ENCODE data around the gene UBXN7.
A peak's percentile ranks its signal among the peaks of the same experiment; 100 is the strongest.
"Not testable (repeated sequence)": the region's sequence is repeated elsewhere in the genome, so short reads cannot be mapped to it uniquely, and the experiment has no call there.

UBXN7 gene

DNA sequence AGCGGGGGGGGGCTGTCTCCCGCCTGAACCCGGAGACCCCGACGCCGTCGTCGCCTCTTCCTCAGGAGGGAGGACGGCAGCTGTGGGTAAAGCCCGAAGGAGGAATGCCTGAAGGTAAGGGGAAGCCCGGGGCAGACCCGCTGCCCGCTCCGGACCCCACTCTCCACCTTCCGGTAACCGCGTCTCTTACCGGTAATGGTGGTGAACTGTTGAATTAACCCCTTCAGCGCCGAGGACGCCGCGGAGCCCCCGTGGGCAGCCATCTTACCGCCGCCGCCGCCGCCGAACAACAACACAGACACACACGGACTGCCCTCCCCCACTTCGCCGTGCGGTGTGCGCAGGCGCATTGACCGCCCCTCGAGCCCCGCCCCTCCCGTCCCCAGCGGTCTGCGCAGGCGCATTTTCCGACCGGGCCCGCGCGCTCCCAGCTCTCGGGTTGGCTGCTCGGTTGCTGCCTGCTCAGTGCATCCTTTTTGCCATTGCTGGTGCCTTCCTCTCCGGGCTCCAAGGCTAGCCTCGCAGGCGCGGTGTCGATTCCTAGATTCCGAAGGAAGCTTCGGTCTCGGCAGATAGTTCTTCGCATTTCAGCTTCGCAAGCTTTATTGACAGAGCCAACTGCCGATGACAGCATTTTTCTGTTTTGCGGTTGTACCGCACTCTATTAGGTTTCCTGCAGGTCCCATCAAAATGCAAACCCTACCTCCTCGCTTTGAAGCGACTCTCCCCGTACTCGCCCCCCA is at the start of gene UBXN7:
TSS of gene UBXN7 (minus strand) at position 291 of the 743 bp plus-strand sequence. CDS start at position 263, 28 bp downstream.
- peak; percentile 99 for DNase-seq

- no peak for DNase-seq
Observed at GRCh38 chr3:196477678-196478077, 45.5 kb upstream of the UBXN7 start.

- DNase-seq, result no peak
Observed at GRCh38 chr3:196472286-196472685, 40.1 kb upstream of the UBXN7 start.

DNA sequence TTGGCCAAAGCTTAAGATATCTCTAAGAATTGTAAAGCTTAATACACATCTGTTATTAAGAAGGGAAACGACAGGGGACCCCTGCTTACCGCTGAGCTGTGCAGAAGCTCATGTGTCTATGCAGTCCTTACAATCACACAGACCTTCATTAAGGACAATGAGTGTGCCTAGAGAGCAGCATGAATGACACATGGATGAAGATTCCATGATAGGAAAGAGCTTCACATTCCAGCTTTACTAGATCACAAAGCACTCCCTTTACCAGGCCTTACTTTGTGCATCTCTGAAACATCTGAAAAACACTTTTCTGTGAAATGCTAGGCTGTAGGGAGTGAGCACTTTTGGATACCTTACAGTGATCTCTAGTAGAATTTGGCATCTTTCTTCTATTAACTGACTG is 39.3 kb upstream of the UBXN7 start:
- no peak for DNase-seq

- DNase-seq, result not testable (repeated sequence)
Observed at GRCh38 chr3:196470182-196470581, 38.0 kb upstream of the UBXN7 start.

DNA sequence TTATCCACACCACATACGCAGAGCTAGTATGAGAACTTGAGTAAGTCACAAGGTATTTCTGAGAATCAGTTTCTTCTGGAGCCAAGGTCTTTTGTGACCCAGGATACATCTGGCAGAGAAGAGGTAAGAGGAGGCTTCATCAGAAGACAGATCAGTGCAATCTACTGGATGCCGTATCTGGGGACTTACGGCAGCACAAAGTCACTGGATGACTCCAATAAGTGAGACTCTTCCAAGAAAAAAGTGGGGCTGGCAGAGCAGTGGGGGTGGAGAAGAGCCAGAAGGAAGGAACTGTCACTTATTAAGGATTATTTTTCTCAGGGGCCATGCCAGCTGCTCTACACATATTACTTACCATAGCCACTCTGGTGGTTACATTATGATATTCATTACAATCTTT is 31.6 kb upstream of the UBXN7 start:
- DNase-seq, result no peak

DNA sequence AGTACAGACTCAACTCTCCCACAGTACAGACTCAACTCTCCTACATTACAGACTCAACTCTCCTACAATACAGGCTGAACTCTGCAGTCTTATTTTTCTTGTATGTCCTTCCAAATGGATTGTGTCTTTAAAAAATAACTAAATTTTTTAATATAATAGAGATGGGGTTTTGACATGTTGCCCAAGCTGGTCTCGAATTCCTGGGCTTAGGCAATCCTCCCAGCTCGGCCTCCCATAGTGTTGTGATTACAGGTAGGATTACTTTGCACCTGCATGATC is 31.2 kb upstream of the UBXN7 start:
- no peak for DNase-seq

GRCh38 chr3:196462680-196463477 is 30.7 kb upstream of the UBXN7 start:
- DNase-seq, result not testable (repeated sequence)

GRCh38 chr3:196458063-196458462 is 25.8 kb upstream of the UBXN7 start:
- DNase-seq, result no peak

DNA sequence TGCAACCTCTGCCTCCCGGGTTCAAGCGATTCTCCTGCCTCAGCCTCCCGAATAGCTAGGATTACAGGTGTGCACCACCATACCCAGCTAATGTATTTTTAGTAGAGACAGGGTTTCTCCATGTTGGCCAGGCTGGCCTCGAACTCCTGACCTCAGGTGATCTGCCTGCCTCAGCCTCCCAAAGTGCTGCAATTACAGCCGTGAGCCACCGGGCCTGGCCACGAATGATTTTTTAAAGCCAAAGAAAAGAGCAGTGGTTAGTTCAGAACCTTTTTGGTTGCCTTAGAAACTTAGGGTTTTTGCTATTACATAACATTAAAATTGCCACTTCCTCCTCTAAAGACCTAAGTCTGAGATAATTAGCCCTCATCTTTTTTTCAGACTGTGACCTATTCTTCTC is 25.2 kb upstream of the UBXN7 start:
- not testable (repeated sequence) for DNase-seq

DNA sequence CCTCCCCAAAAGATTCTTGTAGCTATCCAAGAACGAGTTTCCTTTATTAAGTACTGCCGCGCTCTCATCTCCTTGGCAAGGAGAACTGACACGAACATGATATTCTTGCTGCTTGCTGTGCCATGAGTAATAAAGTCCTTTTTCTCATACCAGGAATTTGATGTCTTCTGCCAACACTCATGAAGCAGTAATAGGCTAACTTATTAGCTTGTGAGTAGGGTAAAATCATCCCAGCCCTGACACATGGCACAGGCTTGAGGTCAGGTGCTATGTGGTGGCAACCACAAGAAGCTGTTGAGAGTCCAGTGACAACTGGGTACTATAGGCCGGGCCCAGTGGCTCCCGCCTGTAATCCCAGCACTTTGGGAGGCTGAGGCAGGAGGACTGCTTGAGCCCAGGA is 22.7 kb upstream of the UBXN7 start:
- DNase-seq, result no peak

GRCh38 chr3:196445391-196445790 is 13.2 kb upstream of the UBXN7 start:
- DNase-seq, result not testable (repeated sequence)

- DNase-seq, result no peak
Observed at GRCh38 chr3:196444500-196444894, 12.3 kb upstream of the UBXN7 start.

- no peak for DNase-seq
Observed at GRCh38 chr3:196440696-196441095, 8.5 kb upstream of the UBXN7 start.

- no peak for DNase-seq
Observed at GRCh38 chr3:196440041-196440537, 7.9 kb upstream of the UBXN7 start.

GRCh38 chr3:196431181-196432136 is 768 bp downstream of the UBXN7 start:
- peak; percentile 61 for DNase-seq

DNA sequence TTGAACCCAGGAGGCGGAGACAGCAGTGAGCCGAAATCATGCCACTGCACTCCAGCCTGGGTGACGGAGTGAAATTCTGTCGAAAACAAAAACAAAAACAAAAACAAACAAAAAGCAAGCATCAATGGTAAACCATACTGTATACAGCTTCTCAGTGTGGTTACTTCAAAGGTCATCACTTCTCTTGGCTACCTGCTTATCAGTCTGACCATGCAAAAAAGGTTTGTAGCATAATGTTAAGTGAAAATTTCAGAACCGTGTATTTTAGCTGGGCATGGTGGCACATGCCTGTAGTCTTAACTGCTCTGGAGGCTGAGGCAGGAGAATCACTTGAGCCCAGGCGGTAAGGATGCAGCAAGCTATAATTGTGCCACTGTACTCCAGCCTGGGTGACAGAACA is 4.2 kb downstream of the UBXN7 start:
- DNase-seq, result no peak

GRCh38 chr3:196424421-196424820 is 7.8 kb downstream of the UBXN7 start:
- DNase-seq, result not testable (repeated sequence)

DNA sequence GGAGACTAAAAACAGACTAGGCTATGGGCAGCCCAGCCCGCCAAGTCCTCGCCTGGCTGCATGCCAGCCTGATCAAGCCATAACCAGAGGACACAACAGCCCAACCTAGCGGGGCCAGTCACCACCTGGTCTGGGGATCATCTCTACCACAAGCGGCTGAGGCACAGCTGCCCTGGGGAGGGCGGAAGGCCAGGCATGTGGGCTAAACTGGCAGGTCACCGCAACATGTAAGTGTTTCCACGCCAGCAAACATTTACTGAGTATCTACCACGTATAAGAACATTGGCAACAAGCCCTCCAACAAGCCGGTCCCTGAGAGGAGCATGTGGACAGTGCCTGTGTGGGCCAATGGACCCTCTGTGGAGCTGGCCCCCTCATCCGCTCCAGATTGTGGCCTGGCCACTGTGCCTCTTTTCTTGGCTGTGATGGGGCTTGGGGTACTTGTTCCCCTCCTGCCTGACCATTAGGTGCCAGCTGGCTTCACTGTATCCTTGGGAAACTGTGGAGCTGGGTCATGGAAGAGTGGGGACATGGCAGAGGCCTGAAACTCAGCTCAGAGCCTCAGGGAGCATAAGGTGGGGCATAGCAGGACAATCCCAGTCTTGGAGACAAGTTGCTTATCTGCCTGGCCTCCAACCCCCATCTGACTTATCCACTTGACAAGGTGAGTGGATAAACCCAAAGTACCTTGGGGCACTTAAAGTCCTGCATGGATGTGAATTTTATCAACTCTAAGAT is 9.0 kb downstream of the UBXN7 start:
- DNase-seq, result no peak

GRCh38 chr3:196421668-196422067 is 10.6 kb downstream of the UBXN7 start:
- DNase-seq, result not testable (repeated sequence)

DNA sequence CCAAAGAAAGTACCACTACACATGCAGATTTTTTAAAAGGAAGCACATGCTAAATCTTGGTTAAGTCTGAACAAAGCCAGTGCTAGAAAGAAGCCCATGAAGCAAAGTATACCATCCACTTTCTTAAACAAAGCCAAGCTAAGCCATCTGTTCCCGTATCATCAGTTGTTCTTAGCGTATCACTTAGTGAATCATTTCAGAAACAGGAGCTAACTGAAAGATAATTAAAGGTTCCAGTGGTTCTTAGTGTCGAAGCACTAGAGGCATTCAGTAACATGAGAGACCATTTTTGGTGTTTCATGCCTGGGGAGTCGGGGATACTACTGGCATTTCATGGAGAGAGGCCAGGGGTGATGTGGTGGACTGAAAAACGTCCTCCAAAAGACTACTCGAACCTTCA is 12.8 kb downstream of the UBXN7 start:
- DNase-seq, result no peak

GRCh38 chr3:196418601-196419000 is 13.6 kb downstream of the UBXN7 start:
- DNase-seq, result no peak
